HL-60 (cell line): ENCODE results near the gene CASP4.
A peak's percentile ranks its signal among the peaks of the same experiment; 100 is the strongest.

Experiments
- DNase-seq, 2 experiments: peaks; one replicate each; pipeline ENCODE4 v3.0.0-alpha.2; 2010 to 2020; ENCODE audit warnings: low read depth in 1 of 2, low spot score in 1 of 2
- H3K27ac ChIP-seq: fragments of 250-450 bp; sonication (Bioruptor Pico); replicated peaks from 2 replicates; pipeline ENCODE4 v1.5.1; 2020; ENCODE audit warnings: mild to moderate bottlenecking, moderate library complexity
- H3K27me3 ChIP-seq: fragments of 250-450 bp; sonication (Bioruptor Pico); 2 replicates; pipeline ENCODE4 v1.5.1; 2021; ENCODE audit warnings: mild to moderate bottlenecking, moderate library complexity; ENCODE audit not compliant: insufficient read depth, poor library complexity, severe bottlenecking
- H3K4me3 ChIP-seq: replicated peaks from 2 replicates; pipeline ENCODE4 v1.5.1; 2011; ENCODE audit warnings: mild to moderate bottlenecking, control low read depth, low read length; ENCODE audit not compliant: insufficient read depth
- CTCF ChIP-seq: IDR thresholded peaks from one replicate; pipeline ENCODE4 v1.5.1; 2011; ENCODE audit warnings: low read length, control low read depth, inconsistent platforms; ENCODE audit not compliant: insufficient read depth
- GABPA ChIP-seq: IDR thresholded peaks from 2 replicates; pipeline ENCODE4 v1.6.1; 2012; ENCODE audit warnings: low read depth
- POLR2AphosphoS5 ChIP-seq: IDR thresholded peaks from 2 replicates; pipeline ENCODE4 v1.6.1; 2012; ENCODE audit warnings: low read depth
- REST ChIP-seq: IDR thresholded peaks from 2 replicates; pipeline ENCODE4 v1.6.1; 2012; ENCODE audit warnings: low read depth; ENCODE audit not compliant: insufficient replicate concordance
- SPI1 ChIP-seq: IDR thresholded peaks from 2 replicates; pipeline ENCODE4 v1.6.1; 2012; ENCODE audit warnings: low read depth, mild to moderate bottlenecking, borderline replicate concordance

CASP4 gene

GRCh38 chr11:104897891-104898684, 70.3 kb downstream of the CASP4 start, which contains the start of gene CASP12:
TSS of gene CASP12 (minus strand) at chr11:104898460.
- TF ChIP-seq GABPA (no peak), CTCF (no peak), REST (no peak), SPI1 (no peak), POLR2AphosphoS5 (no peak)
- no peak for DNase-seq
- H3K27me3 ChIP-seq, result no peaks in the 10 kb centered on the region
- no peak within 1 kb of the TSS for H3K4me3 ChIP-seq
- no peak within 1 kb of the TSS for H3K27ac ChIP-seq

GRCh38 chr11:104895634-104896033, 72.7 kb downstream of the CASP4 start:
- no peak for DNase-seq
- Histone ChIP-seq H3K4me3 (no peak overlapping the region), H3K27me3 (no peaks in the 10 kb centered on the region), H3K27ac (no peak overlapping the region)
- no peak for TF ChIP-seq REST
- TF ChIP-seq POLR2AphosphoS5, result no peak
- TF ChIP-seq SPI1, result no peak
- no peak for TF ChIP-seq CTCF
- TF ChIP-seq GABPA, result no peak

GRCh38 chr11:104893876-104894275, 74.5 kb downstream of the CASP4 start:
- no peak overlapping the region for H3K4me3 ChIP-seq
- 0 out of 2 replicates have a peak, but pooled peaks have one; percentile 13 for TF ChIP-seq SPI1
- no peak for TF ChIP-seq CTCF
- TF ChIP-seq POLR2AphosphoS5, result no peak
- no peak for TF ChIP-seq REST
- no peak for TF ChIP-seq GABPA
- H3K27me3 ChIP-seq, result no peaks in the 10 kb centered on the region
- DNase-seq, result no peak
- H3K27ac ChIP-seq, result no peak overlapping the region
